GM21576 (cell line): ENCODE data around the gene ARHGAP9.
A peak's percentile ranks its signal among the peaks of the same experiment; 100 is the strongest.

Source experiments
- ATAC-seq: cut with Tn5 transposase; IDR thresholded peaks from one replicate; pipeline ENCODE4 v1.9.1; 2021; ENCODE audit warnings: mild to moderate bottlenecking, moderate library complexity; ENCODE audit not compliant: unreplicated experiment

Gene ARHGAP9

DNA sequence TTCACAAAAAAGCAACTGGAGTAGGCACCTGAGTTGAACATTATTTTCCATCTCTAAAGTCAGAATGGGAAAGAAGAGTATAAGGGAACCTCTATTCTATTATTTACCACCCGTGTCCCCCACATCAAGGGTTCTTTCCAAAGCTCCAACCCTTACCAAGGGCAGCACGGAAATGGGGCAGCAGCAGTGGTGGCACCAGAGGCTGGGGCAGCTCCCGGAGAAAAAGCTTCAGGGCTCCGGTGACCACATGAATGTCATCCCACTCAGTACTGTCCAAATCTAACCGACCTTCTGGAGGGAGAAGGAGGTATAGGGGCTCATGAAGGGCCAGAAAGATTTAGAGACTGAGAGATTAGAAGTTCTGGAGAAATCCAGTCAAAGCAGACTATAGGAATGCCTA lies 5.8 kb downstream of the ARHGAP9 start:
- no peak for ATAC-seq

DNA sequence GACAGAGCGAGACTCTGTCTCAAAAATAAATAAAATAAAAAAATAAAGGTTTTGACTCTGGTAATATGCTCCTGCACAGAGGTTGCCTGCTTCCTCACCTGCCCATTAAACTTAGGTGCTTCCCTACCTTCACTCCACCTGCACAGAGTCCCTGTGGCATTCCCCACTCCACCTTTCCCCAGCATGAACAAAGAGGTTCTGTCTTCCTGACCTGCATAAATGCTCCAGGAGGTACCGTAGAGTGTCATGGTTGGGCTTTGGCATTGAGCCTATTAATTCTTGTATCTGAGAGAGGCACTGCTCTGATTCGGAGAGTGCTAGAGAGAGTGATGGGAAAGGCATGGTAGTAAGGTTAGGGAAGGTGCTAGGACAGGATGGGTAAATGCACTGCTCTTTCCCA lies 6.3 kb downstream of the ARHGAP9 start:
- no peak for ATAC-seq

DNA sequence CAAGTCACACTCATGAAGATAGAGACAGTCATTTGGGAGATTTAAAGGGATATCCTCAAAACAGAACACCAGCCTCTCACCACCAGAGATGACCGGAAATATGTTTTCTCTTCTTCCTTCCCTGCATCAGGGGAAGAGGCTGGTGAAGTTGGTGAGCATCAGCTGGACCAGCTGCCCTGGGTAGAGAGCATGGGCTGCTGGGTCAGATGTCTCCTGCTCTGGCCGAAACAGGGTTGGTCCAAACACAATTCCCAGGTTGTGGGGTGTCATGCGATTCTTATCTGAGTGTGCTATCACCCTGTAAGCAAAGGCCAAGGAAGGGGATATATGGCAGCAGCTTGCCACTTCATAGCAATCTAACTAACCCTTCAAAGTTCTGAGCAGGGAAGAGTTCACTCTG lies 7.3 kb downstream of the ARHGAP9 start:
- ATAC-seq = no peak

DNA sequence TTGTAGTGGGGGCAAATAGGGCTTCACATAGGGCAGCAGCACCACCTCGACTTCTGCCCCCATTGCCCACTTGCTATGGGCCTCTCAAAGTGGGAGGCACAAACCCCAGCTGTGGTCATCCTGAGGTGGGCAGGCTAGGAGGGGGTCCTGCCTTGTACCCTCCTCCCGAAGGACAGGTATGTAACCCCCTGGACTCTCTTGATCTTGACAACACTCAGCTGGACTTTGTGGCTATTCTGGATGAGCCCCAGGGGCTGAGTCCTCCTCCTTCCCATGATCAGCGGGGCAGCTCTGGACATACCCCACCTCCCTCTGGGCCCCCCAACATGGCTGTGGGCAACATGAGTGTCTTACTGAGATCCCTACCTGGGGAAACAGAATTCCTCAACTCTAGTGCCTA lies 8.0 kb downstream of the ARHGAP9 start:
- no peak for ATAC-seq

DNA sequence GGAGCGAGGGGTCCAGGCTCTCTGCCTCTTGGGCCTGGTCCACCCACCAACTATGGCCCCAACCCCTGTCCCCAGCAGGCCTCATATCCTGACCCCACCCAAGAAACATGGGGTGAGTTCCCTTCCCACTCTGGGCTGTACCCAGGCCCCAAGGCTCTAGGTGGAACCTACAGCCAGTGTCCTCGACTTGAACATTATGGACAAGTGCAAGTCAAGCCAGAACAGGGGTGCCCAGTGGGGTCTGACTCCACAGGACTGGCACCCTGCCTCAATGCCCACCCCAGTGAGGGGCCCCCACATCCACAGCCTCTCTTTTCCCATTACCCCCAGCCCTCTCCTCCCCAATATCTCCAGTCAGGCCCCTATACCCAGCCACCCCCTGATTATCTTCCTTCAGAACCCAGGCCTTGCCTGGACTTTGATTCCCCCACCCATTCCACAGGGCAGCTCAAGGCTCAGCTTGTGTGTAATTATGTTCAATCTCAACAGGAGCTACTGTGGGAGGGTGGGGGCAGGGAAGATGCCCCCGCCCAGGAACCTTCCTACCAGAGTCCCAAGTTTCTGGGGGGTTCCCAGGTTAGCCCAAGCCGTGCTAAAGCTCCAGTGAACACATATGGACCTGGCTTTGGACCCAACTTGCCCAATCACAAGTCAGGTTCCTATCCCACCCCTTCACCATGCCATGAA lies 8.6 kb downstream of the ARHGAP9 start:
- ATAC-seq = no peak

DNA sequence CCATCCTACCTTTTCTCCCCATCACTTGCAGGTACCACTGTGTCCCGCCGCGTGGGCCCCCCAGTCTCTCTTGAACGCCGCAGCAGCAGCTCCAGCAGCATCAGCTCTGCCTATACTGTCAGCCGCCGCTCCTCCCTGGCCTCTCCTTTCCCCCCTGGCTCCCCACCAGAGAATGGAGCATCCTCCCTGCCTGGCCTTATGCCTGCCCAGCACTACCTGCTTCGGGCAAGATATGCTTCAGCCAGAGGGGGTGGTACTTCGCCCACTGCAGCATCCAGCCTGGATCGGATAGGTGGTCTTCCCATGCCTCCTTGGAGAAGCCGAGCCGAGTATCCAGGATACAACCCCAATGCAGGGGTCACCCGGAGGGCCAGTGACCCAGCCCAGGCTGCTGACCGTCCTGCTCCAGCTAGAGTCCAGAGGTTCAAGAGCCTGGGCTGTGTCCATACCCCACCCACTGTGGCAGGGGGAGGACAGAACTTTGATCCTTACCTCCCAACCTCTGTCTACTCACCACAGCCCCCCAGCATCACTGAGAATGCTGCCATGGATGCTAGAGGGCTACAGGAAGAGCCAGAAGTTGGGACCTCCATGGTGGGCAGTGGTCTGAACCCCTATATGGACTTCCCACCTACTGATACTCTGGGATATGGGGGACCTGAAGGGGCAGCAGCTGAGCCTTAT lies 9.2 kb downstream of the ARHGAP9 start:
- no peak for ATAC-seq

DNA sequence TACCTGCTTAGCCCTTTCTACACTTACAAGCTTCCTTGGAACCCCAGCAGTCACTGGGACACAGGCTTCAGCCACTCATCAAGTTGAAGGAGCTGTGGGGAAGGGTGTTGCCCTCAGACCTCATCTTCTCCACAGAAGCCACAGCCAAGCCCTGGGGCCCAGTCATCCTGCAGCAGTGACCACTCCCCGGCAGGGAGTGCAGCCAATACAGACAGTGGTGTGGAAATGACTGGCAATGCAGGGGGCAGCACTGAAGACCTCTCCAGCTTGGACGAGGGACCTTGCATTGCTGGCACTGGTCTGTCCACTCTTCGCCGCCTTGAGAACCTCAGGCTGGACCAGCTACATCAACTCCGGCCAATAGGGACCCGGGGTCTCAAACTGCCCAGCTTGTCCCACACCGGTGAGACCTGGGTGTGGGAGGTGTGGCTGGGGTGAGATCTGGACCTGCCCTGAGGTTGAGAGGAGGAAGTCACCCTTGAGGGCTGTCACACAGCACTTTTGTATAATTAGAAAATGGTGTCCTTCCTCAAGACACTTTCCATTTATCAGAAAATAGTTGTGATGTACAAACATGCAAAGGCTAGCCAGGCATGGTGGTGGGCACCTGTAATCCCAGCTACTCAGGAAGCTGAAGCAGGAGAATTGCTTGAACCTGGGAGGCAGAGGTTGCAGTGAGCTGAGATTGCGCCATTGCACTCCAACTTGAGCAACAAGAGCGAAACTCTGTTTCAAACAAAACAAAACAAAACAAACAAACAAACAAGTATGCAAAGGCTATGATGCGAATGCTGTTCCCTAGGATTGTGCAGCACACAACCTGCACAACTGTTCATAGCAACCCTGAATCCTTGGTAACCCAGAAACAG lies 10.1 kb downstream of the ARHGAP9 start:
- ATAC-seq = no peak

DNA sequence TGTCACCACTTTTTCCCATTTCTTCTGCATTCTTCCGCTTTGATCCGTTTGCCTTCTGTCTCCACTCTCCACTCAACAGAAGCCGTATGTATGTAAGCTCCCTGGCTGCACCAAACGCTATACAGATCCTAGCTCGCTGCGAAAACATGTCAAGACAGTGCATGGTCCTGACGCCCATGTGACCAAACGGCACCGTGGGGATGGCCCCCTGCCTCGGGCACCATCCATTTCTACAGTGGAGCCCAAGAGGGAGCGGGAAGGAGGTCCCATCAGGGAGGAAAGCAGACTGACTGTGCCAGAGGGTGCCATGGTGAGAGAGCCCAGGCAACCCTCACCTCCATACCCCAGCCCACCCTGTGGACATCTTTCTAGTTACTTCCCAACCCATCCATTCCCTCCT lies 11.8 kb downstream of the ARHGAP9 start:
- no peak for ATAC-seq

DNA sequence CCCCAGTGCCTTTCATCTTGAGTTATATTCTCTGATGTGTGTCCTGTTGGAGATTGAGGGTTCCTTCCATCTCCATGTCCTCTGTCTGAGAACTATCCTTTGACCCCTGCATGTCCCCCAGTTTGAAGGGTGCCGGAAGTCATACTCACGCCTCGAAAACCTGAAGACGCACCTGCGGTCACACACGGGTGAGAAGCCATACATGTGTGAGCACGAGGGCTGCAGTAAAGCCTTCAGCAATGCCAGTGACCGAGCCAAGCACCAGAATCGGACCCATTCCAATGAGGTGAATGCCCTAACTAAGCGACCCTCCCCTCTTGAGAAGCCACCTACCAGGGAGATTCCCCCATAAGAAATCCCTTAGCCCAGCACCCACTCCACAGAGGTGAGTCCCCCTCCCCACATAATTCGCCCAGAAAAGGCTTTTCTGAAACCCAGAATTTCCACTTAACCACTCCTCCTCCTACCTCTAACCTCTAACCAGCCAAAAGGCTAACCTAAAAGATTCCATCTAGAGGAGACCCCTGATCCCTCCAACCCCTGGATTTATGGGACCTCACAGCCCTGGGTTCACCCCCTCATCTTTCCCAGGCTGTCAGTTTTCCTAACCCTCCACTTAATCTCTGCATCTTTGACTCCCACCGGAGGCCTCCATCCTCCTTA lies 12.3 kb downstream of the ARHGAP9 start:
- no peak for ATAC-seq

DNA sequence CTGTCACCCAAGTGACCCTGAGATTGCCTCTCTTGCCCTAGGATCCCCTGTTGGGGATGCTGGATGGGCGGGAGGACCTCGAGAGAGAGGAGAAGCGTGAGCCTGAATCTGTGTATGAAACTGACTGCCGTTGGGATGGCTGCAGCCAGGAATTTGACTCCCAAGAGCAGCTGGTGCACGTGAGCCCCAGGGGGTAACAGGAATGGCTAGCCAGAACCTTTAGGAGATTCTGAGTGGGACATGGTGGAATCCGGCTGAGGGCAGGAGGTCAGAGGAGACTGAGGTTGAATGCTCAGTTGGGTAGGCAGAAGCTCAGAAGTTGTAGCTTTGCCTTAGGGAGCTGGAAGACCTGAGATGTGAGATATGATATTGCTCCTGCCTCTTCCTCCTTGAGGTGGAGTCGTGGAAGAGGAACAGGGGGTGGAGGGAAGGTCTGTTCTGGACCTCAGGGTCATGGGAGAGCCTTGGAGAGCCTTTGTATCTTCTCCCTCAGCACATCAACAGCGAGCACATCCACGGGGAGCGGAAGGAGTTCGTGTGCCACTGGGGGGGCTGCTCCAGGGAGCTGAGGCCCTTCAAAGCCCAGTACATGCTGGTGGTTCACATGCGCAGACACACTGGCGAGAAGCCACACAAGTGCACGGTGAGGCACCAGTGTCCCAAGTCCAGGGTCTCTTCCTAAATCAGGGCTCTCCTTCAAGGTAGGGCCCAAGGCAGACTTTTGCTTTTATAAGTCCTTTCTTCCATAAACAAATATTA lies 13.7 kb downstream of the ARHGAP9 start:
- no peak for ATAC-seq

DNA sequence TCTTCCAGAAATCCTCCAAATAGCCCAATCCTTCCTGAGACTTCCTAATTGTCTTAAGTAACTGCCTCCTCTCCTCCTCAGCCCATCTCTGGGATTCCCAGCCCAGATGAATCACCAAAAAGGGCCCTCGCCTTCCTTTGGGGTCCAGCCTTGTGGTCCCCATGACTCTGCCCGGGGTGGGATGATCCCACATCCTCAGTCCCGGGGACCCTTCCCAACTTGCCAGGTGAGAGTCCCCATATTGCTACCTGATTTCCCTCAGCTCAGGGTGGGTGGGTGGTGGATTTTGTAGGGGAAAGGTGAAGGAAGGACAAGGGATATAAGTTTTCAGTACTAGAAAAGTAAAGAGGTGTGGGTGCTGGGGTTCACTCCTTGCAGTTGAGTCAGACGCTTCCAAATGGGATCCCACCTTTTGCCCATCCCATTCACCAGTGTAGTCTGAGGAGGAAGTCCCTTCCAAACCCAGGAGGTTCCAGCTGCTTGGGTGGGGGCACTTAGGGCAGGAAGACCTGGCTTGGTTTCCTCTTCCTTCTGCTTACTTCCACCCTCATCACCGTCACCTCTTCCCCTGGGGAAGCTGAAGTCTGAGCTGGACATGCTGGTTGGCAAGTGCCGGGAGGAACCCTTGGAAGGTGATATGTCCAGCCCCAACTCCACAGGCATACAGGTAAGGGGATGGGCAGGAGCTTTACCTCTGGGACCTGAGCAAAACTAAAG lies 14.5 kb downstream of the ARHGAP9 start:
- ATAC-seq = no peak

DNA sequence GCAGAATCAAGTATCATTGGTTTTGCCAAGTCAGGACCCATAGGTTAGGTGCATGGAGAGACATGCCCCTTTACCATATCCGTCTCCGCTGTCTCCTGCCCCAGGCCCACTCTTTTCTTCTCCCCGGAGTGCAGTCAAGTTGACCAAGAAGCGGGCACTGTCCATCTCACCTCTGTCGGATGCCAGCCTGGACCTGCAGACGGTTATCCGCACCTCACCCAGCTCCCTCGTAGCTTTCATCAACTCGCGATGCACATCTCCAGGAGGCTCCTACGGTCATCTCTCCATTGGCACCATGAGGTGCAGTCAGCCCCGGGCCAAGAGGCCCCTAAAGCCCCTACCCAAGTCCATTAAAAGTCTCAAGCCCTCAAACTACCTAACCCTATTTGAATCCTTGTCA lies 15.1 kb downstream of the ARHGAP9 start:
- ATAC-seq = no peak

DNA sequence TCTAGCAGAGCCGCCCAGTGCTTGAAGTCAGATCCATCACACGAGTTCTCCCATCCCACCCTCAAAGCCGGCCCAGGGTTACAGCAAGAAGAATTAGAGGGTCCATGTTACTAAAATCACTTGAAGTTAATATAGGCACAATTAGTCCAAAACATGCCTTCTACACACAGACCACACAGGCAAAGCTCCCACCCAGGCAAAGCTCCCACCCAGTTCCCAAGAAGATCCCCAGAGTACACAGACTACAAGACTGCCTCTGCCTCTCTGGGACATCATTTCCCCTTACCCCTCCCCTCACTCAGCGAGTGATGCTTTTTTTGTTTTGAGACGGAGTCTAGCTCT lies 16.8 kb downstream of the ARHGAP9 start:
- ATAC-seq = no peak

DNA sequence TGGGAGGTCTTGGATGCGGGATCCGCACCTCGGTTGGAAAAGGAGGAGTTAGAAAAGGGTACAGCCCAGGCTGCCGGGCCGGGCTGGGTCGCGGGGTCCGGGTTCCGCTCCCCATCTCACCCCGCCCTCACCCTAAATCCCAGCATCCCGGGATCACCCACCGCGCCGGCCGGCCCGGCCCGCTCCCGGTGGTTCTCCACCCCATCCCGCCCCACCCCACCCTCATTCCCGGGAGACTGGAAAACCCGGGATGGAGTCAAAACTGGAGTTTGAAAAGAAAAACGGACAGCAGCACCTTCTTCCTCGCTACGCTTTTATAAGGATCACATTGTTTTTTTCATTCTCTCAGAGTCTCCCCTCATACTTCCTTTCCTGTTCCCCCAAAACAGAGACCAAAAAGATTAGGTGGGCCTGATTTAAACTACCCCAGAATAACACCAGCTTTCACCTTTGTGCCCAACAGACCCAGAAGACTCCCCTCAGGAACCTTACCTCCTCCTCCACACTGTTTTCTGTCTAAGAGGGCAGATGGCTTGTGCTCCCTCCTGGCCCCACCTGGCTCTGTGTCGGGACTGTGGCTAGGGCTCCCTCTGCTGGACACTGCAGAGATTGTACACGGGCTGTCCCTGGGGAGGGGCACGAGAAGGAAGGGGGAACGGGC lies 17.3 kb downstream of the ARHGAP9 start:
- ATAC-seq = peak; percentile 69

DNA sequence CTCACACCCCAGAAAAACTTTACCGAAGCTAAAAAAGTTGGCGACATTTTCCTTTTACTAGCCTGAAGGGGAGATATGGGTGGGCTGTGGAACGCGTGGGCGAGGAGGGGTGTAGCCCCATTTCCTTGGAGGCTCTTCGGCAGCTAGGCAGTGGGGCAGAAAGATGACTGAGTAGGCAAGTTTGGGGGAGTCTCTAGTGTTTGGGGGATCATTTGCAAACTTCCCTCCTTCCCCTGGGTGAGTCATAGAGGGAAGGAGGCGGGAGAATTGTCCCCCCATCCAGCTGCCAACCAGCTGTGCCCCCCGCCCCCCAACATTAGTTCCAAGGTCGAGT lies 17.8 kb downstream of the ARHGAP9 start:
- ATAC-seq = no peak

DNA sequence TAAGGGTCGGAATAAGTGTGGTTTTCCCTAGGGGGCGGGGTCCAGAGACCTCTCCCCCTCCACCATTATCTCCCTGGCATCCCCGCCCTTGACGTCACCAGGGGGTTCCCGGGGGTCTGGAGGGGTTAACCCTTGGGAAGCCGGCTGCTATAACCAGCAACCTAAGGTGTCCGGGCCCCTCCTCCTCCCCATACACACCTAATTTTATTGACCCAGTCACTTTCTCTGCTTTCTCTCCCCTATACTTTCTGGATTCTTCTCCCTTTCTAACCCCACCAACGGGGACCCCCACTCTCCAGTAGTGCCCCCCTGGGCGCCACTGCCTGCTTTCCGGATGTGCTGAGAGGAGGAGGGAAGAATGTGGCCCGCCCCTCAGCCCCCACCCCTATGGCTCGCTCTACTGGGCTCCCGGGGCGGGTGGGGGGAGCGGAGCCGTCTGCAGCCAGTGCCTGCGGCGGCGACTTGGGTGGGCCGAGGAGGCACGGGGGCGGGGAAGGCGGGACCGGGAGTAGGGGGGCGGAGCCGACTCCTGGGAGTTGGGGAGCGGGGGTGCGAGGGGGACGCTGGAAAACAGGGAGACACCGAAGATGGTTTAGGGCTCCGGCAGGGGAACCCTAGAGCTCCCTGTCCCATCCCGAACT lies 18.3 kb downstream of the ARHGAP9 start:
- no peak for ATAC-seq

DNA sequence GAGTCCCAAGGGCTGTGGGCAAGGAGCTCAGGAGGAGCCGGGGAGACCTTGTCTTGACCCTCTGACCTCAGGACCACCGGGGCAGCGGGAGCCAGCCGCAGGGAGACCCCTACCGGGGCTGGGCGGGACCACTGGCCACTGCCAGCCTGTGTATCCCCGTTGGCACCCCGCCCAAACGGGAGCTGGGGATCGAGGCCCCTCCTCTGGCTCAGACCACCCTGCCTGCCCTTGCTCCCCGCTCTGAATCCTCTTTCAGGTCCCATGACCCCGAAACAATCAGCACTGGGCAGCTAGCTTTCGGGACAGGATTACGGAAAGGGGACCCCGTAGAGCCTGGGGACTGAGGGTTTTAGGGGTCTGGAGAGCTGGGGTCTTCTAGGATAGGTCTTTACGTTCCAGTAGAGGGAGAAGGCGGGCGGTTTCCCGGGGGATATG lies 18.8 kb downstream of the ARHGAP9 start:
- ATAC-seq = no peak

DNA sequence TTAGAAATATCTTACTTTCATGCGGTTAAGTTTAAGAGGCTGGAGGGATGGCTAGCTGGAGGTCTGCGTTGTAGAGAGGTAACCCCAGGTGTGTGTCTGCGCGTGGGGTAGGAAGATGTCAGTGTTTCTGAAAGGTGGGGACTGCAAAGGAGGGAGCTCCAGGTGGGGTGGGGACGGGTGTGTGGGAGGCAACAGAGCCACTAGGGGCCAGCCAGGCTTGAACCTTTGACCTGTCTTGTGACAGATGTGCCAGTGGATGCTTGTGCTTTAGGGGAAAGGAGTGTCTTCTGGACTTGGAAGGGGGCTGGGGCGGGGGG lies 19.2 kb downstream of the ARHGAP9 start:
- no peak for ATAC-seq

DNA sequence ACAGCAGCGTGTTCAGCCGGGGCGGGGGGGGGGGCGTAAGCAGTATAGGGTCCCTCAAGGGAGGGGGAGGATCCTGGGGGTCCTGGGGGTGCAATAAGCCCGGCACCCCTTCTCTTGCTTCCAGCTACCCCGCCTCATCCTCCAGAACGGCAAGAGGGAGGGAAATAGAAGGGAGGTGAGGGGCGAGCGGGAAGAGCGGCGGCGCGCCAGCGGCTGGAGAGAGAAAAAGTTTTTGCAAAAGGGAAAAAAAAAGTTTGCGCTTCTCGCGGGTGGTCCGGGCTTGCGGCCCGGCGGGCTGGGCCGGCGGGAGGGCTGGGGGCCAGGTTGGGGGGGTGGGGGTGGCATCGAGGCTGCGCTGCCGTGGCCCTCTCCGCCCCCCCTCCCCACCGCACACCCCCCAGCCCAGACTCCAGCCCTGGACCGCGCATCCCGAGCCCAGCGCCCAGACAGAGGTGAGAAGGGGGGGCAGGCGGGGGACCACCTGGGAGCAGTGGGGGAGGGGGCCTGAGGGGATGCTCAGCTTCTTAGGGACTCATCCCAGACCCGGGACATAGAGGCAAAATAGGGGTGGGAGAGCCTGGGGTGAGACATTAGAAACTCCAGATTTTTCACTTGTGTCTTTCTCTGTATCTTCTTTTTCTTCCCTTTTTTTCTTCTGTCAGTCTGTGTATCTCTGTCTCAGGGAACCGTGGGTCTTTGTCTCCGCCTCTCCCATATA lies 19.8 kb downstream of the ARHGAP9 start, which contains the start of gene GLI1:
Gene GLI1 (plus strand): TSS at position 36 of the 718 bp plus-strand sequence. CDS start 3,907 bp downstream, outside the sequence.
- no peak for ATAC-seq
